ENCODE results near the gene PAK1IP1.

Gene PAK1IP1

GRCh38 chr6:10658910-10659698 is 35.7 kb upstream of the PAK1IP1 start:
- TF ChIP-seq ZNF624 (tag by site-specific recombination; IDR thresholded peaks at IDR 0.05) (no peak), KLF10 (tag by site-specific recombination; IDR thresholded peaks at IDR 0.05) (no peak), ZNF777 (tag by site-specific recombination; IDR thresholded peaks at IDR 0.05; ENCODE audit: borderline replicate concordance) (no peak), ZNF23 (tag by site-specific recombination; IDR thresholded peaks at IDR 0.05; ENCODE audit: borderline replicate concordance) (no peak), HOXC10 (CRISPR knock-in tag; IDR thresholded peaks at IDR 0.05) (no peak), ZBTB48 (tag by site-specific recombination; IDR thresholded peaks at IDR 0.05) (no peak), ZNF175 (tag by site-specific recombination; IDR thresholded peaks at IDR 0.05) (no peak), ZNF561 (tag by site-specific recombination; IDR thresholded peaks at IDR 0.05; ENCODE audit: borderline replicate concordance) (no peak), ZNF394 (tag by site-specific recombination; IDR thresholded peaks at IDR 0.05; ENCODE audit: borderline replicate concordance) (no peak), IKZF3 (tag by site-specific recombination; IDR thresholded peaks at IDR 0.05) (no peak), ZNF155 (tag by site-specific recombination; IDR thresholded peaks at IDR 0.05) (no peak), ZNF677 (tag by site-specific recombination; IDR thresholded peaks at IDR 0.05) (no peak)
- ChIA-PET CTCF (interaction anchor here (0.6 kb wide), 1 partner anchor 148 kb away, joined by 6 read pairs; no protein-coding TSS in a partner anchor), POLR2A (no interaction called here)
- no peaks in the 10 kb centered on the region for H3K4me1 ChIP-seq (ENCODE audit: control insufficient read depth, insufficient read depth, low read length)
- H3K36me3 ChIP-seq (ENCODE audit: control insufficient read depth in 2 of 2, insufficient read depth in 1 of 2, low read length in 2 of 2): no peaks in the 10 kb centered on the region
- H3K4me3 ChIP-seq (ENCODE audit: low read depth, low read length): no peak overlapping the region
- H3K9me3 ChIP-seq (ENCODE audit: control insufficient read depth, insufficient read depth, low read depth, low read length): no peaks in the 10 kb centered on the region
- H3K27ac ChIP-seq (ENCODE audit: extremely low read depth, low read depth, low read length): no peak overlapping the region

DNA sequence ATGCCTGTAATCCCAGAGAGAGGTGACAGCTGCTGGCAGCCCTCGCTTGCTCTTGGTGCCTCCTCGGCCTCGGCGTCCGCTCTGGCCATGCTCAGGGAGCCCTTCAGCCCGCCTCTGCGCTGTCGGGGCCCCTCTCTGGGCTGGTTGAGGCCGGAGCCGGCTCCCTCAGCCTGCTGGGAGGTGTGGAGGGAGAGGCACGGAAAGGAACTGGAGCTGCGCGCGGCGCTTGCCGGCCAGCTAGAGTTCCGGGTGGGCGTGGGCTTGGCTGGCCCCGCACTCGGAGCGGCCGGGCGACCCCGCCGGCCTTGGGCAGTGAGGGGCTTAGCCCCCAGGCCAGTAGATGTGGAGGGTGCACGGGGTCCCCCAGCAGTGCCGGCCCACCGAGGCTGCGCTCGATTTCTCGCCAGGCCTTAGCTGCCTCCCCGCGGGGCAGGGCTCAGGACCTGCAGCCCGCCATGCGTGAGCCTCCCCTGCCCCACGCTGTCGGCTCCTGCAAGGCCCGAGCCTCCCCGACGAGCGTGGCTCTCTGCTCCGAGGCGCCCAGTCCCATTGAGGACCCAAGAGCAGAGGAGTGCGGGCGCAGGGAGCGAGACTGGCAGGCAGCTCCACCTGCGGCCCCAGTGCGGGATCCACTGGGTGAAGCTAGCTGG is 34.9 kb upstream of the PAK1IP1 start:
- H3K4me3 ChIP-seq (ENCODE audit: low read depth, low read length): no peak overlapping the region
- H3K9me3 ChIP-seq (ENCODE audit: control insufficient read depth, insufficient read depth, low read depth, low read length): no peaks in the 10 kb centered on the region
- CTCF ChIA-PET: interaction anchor here (0.6 to 1.6 kb wide), 2 partner anchors 149 to 295 kb away, joined by 3 to 6 read pairs; no protein-coding TSS in a partner anchor
- no peaks in the 10 kb centered on the region for H3K4me1 ChIP-seq (ENCODE audit: control insufficient read depth, insufficient read depth, low read length)
- no peak overlapping the region for H3K27ac ChIP-seq (ENCODE audit: extremely low read depth, low read depth, low read length)
- H3K36me3 ChIP-seq (ENCODE audit: control insufficient read depth in 2 of 2, insufficient read depth in 1 of 2, low read length in 2 of 2): no peaks in the 10 kb centered on the region
- POLR2A ChIA-PET: no interaction called here
- no peak for TF ChIP-seq INSM2 (tag by site-specific recombination; IDR thresholded peaks at IDR 0.05)
- TF ChIP-seq ZNF692 (tag by site-specific recombination; IDR thresholded peaks at IDR 0.05): no peak
- TF ChIP-seq ZNF302 (tag by site-specific recombination; IDR thresholded peaks at IDR 0.05; ENCODE audit: low read depth): no peak
- no peak for TF ChIP-seq ZNF394 (tag by site-specific recombination; IDR thresholded peaks at IDR 0.05; ENCODE audit: borderline replicate concordance)
- no peak for TF ChIP-seq ZNF701 (tag by site-specific recombination; IDR thresholded peaks at IDR 0.05)
- TF ChIP-seq ZNF837 (tag by site-specific recombination; IDR thresholded peaks at IDR 0.05): no peak
- no peak for TF ChIP-seq KLF7 (tag by site-specific recombination; IDR thresholded peaks at IDR 0.05; ENCODE audit: borderline replicate concordance)
- TF ChIP-seq, protein P1, sequence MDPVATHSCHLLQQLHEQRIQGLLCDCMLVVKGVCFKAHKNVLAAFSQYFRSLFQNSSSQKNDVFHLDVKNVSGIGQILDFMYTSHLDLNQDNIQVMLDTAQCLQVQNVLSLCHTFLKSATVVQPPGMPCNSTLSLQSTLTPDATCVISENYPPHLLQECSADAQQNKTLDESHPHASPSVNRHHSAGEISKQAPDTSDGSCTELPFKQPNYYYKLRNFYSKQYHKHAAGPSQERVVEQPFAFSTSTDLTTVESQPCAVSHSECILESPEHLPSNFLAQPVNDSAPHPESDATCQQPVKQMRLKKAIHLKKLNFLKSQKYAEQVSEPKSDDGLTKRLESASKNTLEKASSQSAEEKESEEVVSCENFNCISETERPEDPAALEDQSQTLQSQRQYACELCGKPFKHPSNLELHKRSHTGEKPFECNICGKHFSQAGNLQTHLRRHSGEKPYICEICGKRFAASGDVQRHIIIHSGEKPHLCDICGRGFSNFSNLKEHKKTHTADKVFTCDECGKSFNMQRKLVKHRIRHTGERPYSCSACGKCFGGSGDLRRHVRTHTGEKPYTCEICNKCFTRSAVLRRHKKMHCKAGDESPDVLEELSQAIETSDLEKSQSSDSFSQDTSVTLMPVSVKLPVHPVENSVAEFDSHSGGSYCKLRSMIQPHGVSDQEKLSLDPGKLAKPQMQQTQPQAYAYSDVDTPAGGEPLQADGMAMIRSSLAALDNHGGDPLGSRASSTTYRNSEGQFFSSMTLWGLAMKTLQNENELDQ (tag by site-specific recombination; IDR thresholded peaks at IDR 0.05; ENCODE audit: low read depth): no peak
- TF ChIP-seq REST (tag by site-specific recombination; IDR thresholded peaks at IDR 0.05): no peak
- no peak for TF ChIP-seq ZNF37A (tag by site-specific recombination; IDR thresholded peaks at IDR 0.05)
- TF ChIP-seq ZNF223 (tag by site-specific recombination; IDR thresholded peaks at IDR 0.05): no peak
- TF ChIP-seq ZNF529 (tag by site-specific recombination; IDR thresholded peaks at IDR 0.05; ENCODE audit: insufficient replicate concordance): no peak
- no peak for TF ChIP-seq ZNF600 (tag by site-specific recombination; IDR thresholded peaks at IDR 0.05)
- no peak for TF ChIP-seq ZSCAN30 (tag by site-specific recombination; IDR thresholded peaks at IDR 0.05)

Measured in HEK293 (cell line).